HG02884 (cell line): ENCODE results near the gene BPIFB1.

Source experiments
- ATAC-seq: cut with Tn5 transposase; IDR thresholded peaks from one replicate; pipeline ENCODE4 v1.9.1; 2021; ENCODE audit warnings: mild to moderate bottlenecking, moderate library complexity; ENCODE audit not compliant: unreplicated experiment

BPIFB1 gene

GRCh38 chr20:33353013-33353402, 70.0 kb downstream of the BPIFB1 start:
- ATAC-seq: no peak
